Neural cell (in vitro differentiated cells): ENCODE data around the gene CNIH3.

ENCODE experiments used
- EZH2 ChIP-seq: fragments of 200-600, 300-800 bp; shearing (Covaris generic), sonication (generic); IDR thresholded peaks from 2 replicates; pipeline ENCODE4 v1.6.1; 2014; ENCODE audit warnings: antibody characterized with exemption, low read length, borderline replicate concordance, mild to moderate bottlenecking; ENCODE audit not compliant: insufficient read depth, poor library complexity, severe bottlenecking
- POLR2AphosphoS5 ChIP-seq: IDR thresholded peaks from 2 replicates; pipeline ENCODE4 v1.6.1; 2012
- RAD21 ChIP-seq: fragments of 450-650 bp; conservative IDR thresholded peaks from 2 replicates; pipeline ENCODE4 v1.6.1; 2014; ENCODE audit warnings: antibody characterized with exemption, mild to moderate bottlenecking, moderate library complexity
- TAF1 ChIP-seq: IDR thresholded peaks from 2 replicates; pipeline ENCODE4 v1.6.1; 2012; ENCODE audit warnings: low read depth
- TF ChIP-seq, protein P1 (sequence below): fragments of 450-650 bp; IDR thresholded peaks from 2 replicates; pipeline ENCODE4 v1.5.1; 2014; ENCODE audit warnings: antibody characterized with exemption, mild to moderate bottlenecking, moderate library complexity; ENCODE audit not compliant: poor library complexity, severe bottlenecking

DNA sequence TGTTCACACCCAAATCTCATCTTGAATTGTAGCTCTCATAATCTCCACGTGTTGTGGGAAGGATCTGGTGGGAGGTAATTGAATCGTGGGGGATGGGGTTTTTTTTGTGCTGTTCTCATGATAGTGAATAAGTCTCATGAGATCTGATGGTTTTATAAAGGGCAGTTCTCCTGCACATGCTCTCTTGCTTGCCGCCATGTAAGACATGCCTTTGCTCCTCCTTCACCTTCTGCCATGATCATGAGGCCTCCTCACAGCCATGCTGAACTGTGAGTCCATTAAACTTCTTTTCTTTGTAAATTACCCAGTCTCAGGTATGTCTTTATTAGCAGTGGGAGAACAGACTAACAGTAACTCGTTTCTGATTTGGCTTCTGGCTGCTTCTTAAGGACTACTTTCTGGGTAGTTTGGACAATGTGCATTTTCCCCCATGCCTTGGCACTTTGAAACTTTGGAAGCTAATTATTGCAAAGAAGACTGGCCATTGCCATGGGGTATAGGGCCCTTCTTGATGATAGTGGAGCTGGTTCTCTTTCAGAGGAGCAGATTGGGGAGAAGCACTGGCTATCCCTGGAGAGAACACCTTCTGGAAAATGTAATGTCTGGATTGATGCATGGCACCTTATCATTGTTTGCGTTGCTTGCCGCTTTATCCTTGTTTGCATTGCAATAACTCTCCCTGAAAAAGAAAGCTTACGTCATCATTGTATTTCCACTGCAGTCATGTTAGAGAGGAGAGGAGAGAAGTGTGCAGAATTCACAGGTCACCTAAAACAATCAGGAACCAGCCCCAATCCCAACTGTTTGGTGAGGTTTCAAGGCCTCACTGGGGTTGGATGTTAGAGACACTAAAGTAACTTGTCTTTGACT is 5.9 kb downstream of the CNIH3 start:
- TF ChIP-seq, protein P1, sequence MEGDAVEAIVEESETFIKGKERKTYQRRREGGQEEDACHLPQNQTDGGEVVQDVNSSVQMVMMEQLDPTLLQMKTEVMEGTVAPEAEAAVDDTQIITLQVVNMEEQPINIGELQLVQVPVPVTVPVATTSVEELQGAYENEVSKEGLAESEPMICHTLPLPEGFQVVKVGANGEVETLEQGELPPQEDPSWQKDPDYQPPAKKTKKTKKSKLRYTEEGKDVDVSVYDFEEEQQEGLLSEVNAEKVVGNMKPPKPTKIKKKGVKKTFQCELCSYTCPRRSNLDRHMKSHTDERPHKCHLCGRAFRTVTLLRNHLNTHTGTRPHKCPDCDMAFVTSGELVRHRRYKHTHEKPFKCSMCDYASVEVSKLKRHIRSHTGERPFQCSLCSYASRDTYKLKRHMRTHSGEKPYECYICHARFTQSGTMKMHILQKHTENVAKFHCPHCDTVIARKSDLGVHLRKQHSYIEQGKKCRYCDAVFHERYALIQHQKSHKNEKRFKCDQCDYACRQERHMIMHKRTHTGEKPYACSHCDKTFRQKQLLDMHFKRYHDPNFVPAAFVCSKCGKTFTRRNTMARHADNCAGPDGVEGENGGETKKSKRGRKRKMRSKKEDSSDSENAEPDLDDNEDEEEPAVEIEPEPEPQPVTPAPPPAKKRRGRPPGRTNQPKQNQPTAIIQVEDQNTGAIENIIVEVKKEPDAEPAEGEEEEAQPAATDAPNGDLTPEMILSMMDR = no peak
- no peak for TF ChIP-seq EZH2
- TF ChIP-seq RAD21 = no peak
- TF ChIP-seq TAF1 = no peak
- no peak for TF ChIP-seq POLR2AphosphoS5
